ENCODE measurements around the gene SH3RF3.

DNA sequence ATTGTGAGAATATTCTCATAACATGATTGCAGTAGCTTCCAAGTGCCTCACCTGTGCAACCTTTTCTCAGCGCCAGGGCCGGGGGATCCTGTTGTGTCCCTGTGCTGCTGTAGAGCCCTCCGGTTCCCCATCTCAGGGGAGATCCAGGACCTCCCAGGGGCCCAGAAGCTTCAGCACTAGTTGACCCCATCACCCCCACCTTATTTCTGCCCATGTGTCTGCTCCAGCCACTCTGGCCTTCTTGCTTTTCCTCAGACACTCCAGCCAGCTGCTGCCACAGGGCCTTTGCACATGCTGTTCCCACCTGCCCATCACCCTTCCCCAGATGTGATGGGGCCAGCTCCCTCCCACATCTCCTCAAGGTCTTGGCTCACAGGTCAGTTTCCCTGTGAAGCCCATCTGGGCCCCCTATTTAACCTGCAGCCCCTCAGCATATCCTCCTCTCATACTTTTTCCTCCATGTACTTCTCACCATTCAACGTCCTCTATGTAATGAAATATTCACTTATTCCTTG, 258.3 kb downstream of the SH3RF3 start:
- TF ChIP-seq JUN (CRISPR knock-in tag; IDR thresholded peaks at IDR 0.05) (no peak), ZNF671 (CRISPR knock-in tag; IDR thresholded peaks at IDR 0.05) (no peak), MLX (CRISPR knock-in tag; IDR thresholded peaks at IDR 0.05) (no peak), CREM (CRISPR knock-in tag; IDR thresholded peaks at IDR 0.05) (no peak), NR1H2 (CRISPR knock-in tag; IDR thresholded peaks at IDR 0.05) (no peak)

All from WTC11 (cell line).